SK-N-SH treated with all-trans-retinoic acid at 6 μM for 48 hours (cell line): ENCODE results near the gene ASB18.

Experiments used
- ATAC-seq: fragments of 200-7000 bp; cut with Tn5 transposase; 3 replicates; pipeline ENCODE4 v1.9.1; 2020; ENCODE audit warnings: mild to moderate bottlenecking, moderate library complexity
- ARNTL ChIP-seq: fragments of 450-650 bp; formaldehyde crosslinking; IDR thresholded peaks from 2 replicates; pipeline ENCODE4 v1.5.0; 2020; ENCODE audit warnings: low read depth, mild to moderate bottlenecking, moderate library complexity, borderline replicate concordance
- BACH2 ChIP-seq: fragments of 250-450 bp; sonication (Bioruptor Pico); IDR thresholded peaks from 2 replicates; pipeline ENCODE4 v1.9.0; 2021; ENCODE audit warnings: mild to moderate bottlenecking, borderline replicate concordance
- CSDC2 ChIP-seq: fragments of 250-450 bp; sonication (Bioruptor Pico); IDR thresholded peaks from 2 replicates; pipeline ENCODE4 v1.5.0; 2020; ENCODE audit warnings: mild to moderate bottlenecking, moderate library complexity
- CSRNP3 ChIP-seq: fragments of 250-450 bp; sonication (Bioruptor Pico); IDR thresholded peaks from 2 replicates; pipeline ENCODE4 v1.5.1; 2021; ENCODE audit warnings: mild to moderate bottlenecking, moderate library complexity
- ESRRG ChIP-seq: fragments of 250-450 bp; sonication (Bioruptor Pico); IDR thresholded peaks from 2 replicates; pipeline ENCODE4 v1.6.1; 2021; ENCODE audit warnings: mild to moderate bottlenecking
- GLIS3 ChIP-seq: fragments of 250-450 bp; sonication (Bioruptor Pico); IDR thresholded peaks from 2 replicates; pipeline ENCODE4 v1.5.0; 2020; ENCODE audit warnings: mild to moderate bottlenecking, moderate library complexity
- ISL1 ChIP-seq: fragments of 250-450 bp; sonication (Bioruptor Pico); IDR thresholded peaks from 2 replicates; pipeline ENCODE4 v2.1.2; 2022; ENCODE audit warnings: mild to moderate bottlenecking, moderate library complexity
- OSR1 ChIP-seq: fragments of 250-450 bp; sonication (Bioruptor Pico); IDR thresholded peaks from 2 replicates; pipeline ENCODE4 v1.8.0; 2022; ENCODE audit warnings: moderate library complexity, mild to moderate bottlenecking, inconsistent platforms
- PPARA ChIP-seq: fragments of 250-450 bp; sonication (Bioruptor Pico); IDR thresholded peaks from 2 replicates; pipeline ENCODE4 v1.5.0; 2020; ENCODE audit warnings: mild to moderate bottlenecking, borderline replicate concordance
- RARB ChIP-seq: fragments of 250-450 bp; sonication (Bioruptor Pico); IDR thresholded peaks from 2 replicates; pipeline ENCODE4 v1.8.0; 2021; ENCODE audit warnings: mild to moderate bottlenecking, moderate library complexity
- SNAI2 ChIP-seq: fragments of 250-450 bp; sonication (Bioruptor Pico); IDR thresholded peaks from 2 replicates; pipeline ENCODE4 v1.5.0; 2020; ENCODE audit warnings: mild to moderate bottlenecking, moderate library complexity
- TCF4 ChIP-seq: fragments of 250-450 bp; sonication (Bioruptor Pico); IDR thresholded peaks from 2 replicates; pipeline ENCODE4 v1.8.0; 2021; ENCODE audit warnings: mild to moderate bottlenecking, moderate library complexity, borderline replicate concordance
- TOX ChIP-seq: fragments of 250-450 bp; sonication (Bioruptor Pico); IDR thresholded peaks from 2 replicates; pipeline ENCODE4 v1.8.0; 2021; ENCODE audit warnings: mild to moderate bottlenecking, moderate library complexity, borderline replicate concordance
- ZC3H10 ChIP-seq: fragments of 250-450 bp; sonication (Bioruptor Pico); IDR thresholded peaks from 2 replicates; pipeline ENCODE4 v1.5.1; 2021; ENCODE audit warnings: mild to moderate bottlenecking, moderate library complexity
- ZFP3 ChIP-seq: fragments of 250-450 bp; sonication (Bioruptor Pico); IDR thresholded peaks from 2 replicates; pipeline ENCODE4 v1.5.0; 2020; ENCODE audit warnings: mild to moderate bottlenecking, moderate library complexity
- ZFP30 ChIP-seq: fragments of 450-650 bp; formaldehyde crosslinking; IDR thresholded peaks from 2 replicates; pipeline ENCODE4 v1.5.0; 2022; ENCODE audit warnings: mild to moderate bottlenecking, moderate library complexity
- ZNF565 ChIP-seq: fragments of 450-650 bp; formaldehyde crosslinking; conservative IDR thresholded peaks from 2 replicates; pipeline ENCODE4 v1.5.0; 2020; ENCODE audit warnings: low read depth, mild to moderate bottlenecking, moderate library complexity
- ZNF70 ChIP-seq: fragments of 450-650 bp; formaldehyde crosslinking; IDR thresholded peaks from 2 replicates; pipeline ENCODE4 v1.5.0; 2020; ENCODE audit warnings: mild to moderate bottlenecking, moderate library complexity
- ZNF8 ChIP-seq: fragments of 450-650 bp; formaldehyde crosslinking; IDR thresholded peaks from 2 replicates; pipeline ENCODE4 v1.5.0; 2020; ENCODE audit warnings: mild to moderate bottlenecking, moderate library complexity
- TF ChIP-seq, protein P1 (sequence below): fragments of 250-450 bp; sonication (Bioruptor Pico); IDR thresholded peaks from 2 replicates; pipeline ENCODE4 v1.8.0; 2021; ENCODE audit warnings: low read depth, mild to moderate bottlenecking, moderate library complexity, borderline replicate concordance
- TF ChIP-seq, protein P2 (sequence below): fragments of 250-450 bp; sonication (Bioruptor Pico); IDR thresholded peaks from 2 replicates; pipeline ENCODE4 v1.5.0; 2020; ENCODE audit warnings: mild to moderate bottlenecking, moderate library complexity
- TF ChIP-seq, protein P3 (sequence below): fragments of 250-450 bp; sonication (Bioruptor Pico); IDR thresholded peaks from 2 replicates; pipeline ENCODE4 v1.8.0; 2020; ENCODE audit warnings: mild to moderate bottlenecking, moderate library complexity, borderline replicate concordance
- TF ChIP-seq, protein P4 (sequence below): fragments of 250-450 bp; sonication (Bioruptor Pico); IDR thresholded peaks from 2 replicates; pipeline ENCODE4 v1.5.1; 2020; ENCODE audit warnings: low read depth, mild to moderate bottlenecking, moderate library complexity

The ASB18 gene

GRCh38 chr2:236168110-236169080 lies 95.8 kb downstream of the ASB18 start, which contains the start of gene GBX2:
Gene GBX2, minus strand, starts transcription at chr2:236168386. Its CDS starts 415 bp downstream, at chr2:236167971.
- ATAC-seq, result peak; percentile 46
- no peak for TF ChIP-seq PPARA
- no peak for TF ChIP-seq ISL1 (CRISPR knock-in tag)
- no peak for TF ChIP-seq ZFP30 (CRISPR knock-in tag)
- TF ChIP-seq ZNF565 (CRISPR knock-in tag), result no peak
- TF ChIP-seq TCF4, result no peak
- TF ChIP-seq, protein P1, sequence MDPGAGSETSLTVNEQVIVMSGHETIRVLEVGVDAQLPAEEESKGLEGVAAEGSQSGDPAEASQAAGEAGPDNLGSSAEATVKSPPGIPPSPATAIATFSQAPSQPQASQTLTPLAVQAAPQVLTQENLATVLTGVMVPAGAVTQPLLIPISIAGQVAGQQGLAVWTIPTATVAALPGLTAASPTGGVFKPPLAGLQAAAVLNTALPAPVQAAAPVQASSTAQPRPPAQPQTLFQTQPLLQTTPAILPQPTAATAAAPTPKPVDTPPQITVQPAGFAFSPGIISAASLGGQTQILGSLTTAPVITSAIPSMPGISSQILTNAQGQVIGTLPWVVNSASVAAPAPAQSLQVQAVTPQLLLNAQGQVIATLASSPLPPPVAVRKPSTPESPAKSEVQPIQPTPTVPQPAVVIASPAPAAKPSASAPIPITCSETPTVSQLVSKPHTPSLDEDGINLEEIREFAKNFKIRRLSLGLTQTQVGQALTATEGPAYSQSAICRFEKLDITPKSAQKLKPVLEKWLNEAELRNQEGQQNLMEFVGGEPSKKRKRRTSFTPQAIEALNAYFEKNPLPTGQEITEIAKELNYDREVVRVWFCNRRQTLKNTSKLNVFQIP (CRISPR knock-in tag), result no peak
- no peak for TF ChIP-seq ZNF70 (CRISPR knock-in tag)
- TF ChIP-seq ZNF8 (CRISPR knock-in tag), result no peak
- no peak for TF ChIP-seq ZC3H10 (CRISPR knock-in tag)
- no peak for TF ChIP-seq TOX (CRISPR knock-in tag)
- TF ChIP-seq ARNTL (CRISPR knock-in tag), result no peak
- no peak for TF ChIP-seq SNAI2 (CRISPR knock-in tag)
- TF ChIP-seq ZFP3 (CRISPR knock-in tag), result no peak
- TF ChIP-seq CSDC2 (CRISPR knock-in tag), result no peak
- TF ChIP-seq GLIS3 (CRISPR knock-in tag), result no peak
- TF ChIP-seq, protein P2, sequence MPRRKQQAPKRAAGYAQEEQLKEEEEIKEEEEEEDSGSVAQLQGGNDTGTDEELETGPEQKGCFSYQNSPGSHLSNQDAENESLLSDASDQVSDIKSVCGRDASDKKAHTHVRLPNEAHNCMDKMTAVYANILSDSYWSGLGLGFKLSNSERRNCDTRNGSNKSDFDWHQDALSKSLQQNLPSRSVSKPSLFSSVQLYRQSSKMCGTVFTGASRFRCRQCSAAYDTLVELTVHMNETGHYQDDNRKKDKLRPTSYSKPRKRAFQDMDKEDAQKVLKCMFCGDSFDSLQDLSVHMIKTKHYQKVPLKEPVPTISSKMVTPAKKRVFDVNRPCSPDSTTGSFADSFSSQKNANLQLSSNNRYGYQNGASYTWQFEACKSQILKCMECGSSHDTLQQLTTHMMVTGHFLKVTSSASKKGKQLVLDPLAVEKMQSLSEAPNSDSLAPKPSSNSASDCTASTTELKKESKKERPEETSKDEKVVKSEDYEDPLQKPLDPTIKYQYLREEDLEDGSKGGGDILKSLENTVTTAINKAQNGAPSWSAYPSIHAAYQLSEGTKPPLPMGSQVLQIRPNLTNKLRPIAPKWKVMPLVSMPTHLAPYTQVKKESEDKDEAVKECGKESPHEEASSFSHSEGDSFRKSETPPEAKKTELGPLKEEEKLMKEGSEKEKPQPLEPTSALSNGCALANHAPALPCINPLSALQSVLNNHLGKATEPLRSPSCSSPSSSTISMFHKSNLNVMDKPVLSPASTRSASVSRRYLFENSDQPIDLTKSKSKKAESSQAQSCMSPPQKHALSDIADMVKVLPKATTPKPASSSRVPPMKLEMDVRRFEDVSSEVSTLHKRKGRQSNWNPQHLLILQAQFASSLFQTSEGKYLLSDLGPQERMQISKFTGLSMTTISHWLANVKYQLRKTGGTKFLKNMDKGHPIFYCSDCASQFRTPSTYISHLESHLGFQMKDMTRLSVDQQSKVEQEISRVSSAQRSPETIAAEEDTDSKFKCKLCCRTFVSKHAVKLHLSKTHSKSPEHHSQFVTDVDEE (CRISPR knock-in tag), result no peak
- no peak for TF ChIP-seq OSR1 (CRISPR knock-in tag)
- TF ChIP-seq CSRNP3 (CRISPR knock-in tag), result no peak

DNA sequence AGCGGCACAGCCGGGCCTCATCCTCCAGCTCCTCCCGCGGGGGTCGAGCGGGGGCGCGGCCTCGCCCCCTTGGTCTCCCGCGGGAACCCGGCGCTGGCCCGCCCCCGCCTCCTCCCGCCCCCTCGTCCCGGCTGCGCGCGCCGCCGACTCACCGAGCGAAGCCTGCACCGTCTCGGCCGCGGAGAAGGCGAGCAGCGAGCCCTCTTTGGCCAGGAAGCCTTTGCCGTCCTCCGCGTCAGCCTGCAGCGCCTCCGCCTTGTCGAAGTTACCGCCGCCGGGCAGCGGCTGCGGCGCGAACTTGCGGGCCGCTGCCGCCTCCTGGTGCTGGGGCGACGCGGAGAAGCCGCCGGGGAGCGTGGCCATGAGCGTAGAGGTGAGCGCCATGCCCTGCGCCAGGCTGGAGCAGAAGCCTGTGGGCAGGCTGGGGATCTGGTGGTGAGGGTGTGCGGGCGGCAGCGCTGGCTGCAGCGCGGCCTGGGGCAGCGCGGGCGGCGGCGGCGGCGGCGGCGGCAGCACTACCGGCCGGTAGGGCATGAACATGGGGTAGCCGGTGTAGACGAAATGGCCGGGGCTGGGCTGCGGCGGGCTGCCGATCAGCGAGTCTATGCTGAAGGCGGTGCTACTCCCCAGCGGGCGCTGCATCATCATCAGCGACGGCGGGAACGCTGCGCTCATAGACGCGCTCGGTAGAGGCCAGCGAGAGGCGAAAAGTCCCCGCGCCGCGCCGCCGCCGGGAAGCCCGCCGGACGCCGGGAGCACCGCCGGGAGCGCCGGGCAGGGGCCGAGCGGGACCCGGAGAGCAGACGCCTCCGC lies 96.7 kb downstream of the ASB18 start:
- ATAC-seq, result peak; percentile 53
- TF ChIP-seq, protein P2 (CRISPR knock-in tag), result no peak
- TF ChIP-seq ESRRG (CRISPR knock-in tag), result no peak
- no peak for TF ChIP-seq CSDC2 (CRISPR knock-in tag)
- TF ChIP-seq ZFP30 (CRISPR knock-in tag), result no peak
- TF ChIP-seq BACH2 (CRISPR knock-in tag), result no peak
- TF ChIP-seq ZFP3 (CRISPR knock-in tag), result no peak
- TF ChIP-seq ISL1 (CRISPR knock-in tag), result no peak
- TF ChIP-seq, protein P1 (CRISPR knock-in tag), result no peak
- TF ChIP-seq, protein P3, sequence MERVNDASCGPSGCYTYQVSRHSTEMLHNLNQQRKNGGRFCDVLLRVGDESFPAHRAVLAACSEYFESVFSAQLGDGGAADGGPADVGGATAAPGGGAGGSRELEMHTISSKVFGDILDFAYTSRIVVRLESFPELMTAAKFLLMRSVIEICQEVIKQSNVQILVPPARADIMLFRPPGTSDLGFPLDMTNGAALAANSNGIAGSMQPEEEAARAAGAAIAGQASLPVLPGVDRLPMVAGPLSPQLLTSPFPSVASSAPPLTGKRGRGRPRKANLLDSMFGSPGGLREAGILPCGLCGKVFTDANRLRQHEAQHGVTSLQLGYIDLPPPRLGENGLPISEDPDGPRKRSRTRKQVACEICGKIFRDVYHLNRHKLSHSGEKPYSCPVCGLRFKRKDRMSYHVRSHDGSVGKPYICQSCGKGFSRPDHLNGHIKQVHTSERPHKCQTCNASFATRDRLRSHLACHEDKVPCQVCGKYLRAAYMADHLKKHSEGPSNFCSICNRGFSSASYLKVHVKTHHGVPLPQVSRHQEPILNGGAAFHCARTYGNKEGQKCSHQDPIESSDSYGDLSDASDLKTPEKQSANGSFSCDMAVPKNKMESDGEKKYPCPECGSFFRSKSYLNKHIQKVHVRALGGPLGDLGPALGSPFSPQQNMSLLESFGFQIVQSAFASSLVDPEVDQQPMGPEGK (CRISPR knock-in tag), result no peak
- TF ChIP-seq ZC3H10 (CRISPR knock-in tag), result no peak
- TF ChIP-seq OSR1 (CRISPR knock-in tag), result no peak
- no peak for TF ChIP-seq TCF4
- TF ChIP-seq, protein P4, sequence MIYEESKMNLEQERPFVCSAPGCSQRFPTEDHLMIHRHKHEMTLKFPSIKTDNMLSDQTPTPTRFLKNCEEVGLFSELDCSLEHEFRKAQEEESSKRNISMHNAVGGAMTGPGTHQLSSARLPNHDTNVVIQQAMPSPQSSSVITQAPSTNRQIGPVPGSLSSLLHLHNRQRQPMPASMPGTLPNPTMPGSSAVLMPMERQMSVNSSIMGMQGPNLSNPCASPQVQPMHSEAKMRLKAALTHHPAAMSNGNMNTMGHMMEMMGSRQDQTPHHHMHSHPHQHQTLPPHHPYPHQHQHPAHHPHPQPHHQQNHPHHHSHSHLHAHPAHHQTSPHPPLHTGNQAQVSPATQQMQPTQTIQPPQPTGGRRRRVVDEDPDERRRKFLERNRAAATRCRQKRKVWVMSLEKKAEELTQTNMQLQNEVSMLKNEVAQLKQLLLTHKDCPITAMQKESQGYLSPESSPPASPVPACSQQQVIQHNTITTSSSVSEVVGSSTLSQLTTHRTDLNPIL (CRISPR knock-in tag), result no peak
- TF ChIP-seq RARB, result no peak
- no peak for TF ChIP-seq ZNF8 (CRISPR knock-in tag)
- no peak for TF ChIP-seq SNAI2 (CRISPR knock-in tag)
- TF ChIP-seq PPARA, result no peak
